A673 (cell line): ENCODE results near the gene FAM72D.
"Not testable (repeated sequence)": the region's sequence is repeated elsewhere in the genome, so short reads cannot be mapped to it uniquely, and the experiment has no call there.

Experiments used
- CTCF ChIP-seq: fragments of 300-800, 200-600 bp; sonication (generic); conservative IDR thresholded peaks from 2 replicates; pipeline ENCODE4 v1.5.1; 2017; ENCODE audit warnings: low read depth, mild to moderate bottlenecking, antibody characterized with exemption, low read length, moderate library complexity, mixed read lengths
- EZH2 ChIP-seq: fragments of 200-600 bp; sonication (generic); IDR thresholded peaks from 2 replicates; pipeline ENCODE4 v1.6.1; 2017; ENCODE audit warnings: borderline replicate concordance, low read depth, mild to moderate bottlenecking, mixed read lengths, antibody characterized with exemption, low read length; ENCODE audit not compliant: poor library complexity, severe bottlenecking

GRCh38 chr1:145122344-145123061 lies 26.7 kb downstream of the FAM72D start:
- not testable (repeated sequence) for TF ChIP-seq CTCF, EZH2
